AML-193 (cell line): ENCODE measurements around the gene FAF1.

Source experiments
- DNase-seq, 2 experiments: peaks; one replicate each; lab custom pipeline; 2025; lab: John Stamatoyannopoulos, UW

The FAF1 gene

GRCh38 chr1:50700621-50701020 is 259.4 kb downstream of the FAF1 start:
- DNase-seq: no peak

- no peak for DNase-seq
These were observed 259.9 kb downstream of the FAF1 start for GRCh38 chr1:50700214-50700613.

DNA sequence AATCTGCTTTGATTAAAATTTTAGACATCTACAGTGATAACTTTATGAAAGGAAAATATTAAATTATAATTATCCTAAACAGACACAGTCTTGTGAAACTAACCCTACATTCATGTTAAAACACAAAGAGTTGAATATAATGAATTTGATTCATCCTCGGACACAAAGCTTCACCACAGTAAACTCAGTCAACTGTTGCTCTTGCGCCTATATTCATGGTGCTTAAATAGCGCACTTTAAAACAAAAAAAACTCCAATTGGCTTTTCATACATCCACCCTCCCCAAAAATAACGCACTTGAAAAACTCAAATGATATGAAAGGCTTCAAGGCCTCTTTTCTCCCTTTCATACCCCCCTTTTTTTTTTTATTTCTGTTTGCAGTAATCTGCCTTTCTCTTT is 260.3 kb downstream of the FAF1 start:
- DNase-seq: no peak

- no peak for DNase-seq
These were observed 262.3 kb downstream of the FAF1 start for GRCh38 chr1:50697440-50698421.

DNA sequence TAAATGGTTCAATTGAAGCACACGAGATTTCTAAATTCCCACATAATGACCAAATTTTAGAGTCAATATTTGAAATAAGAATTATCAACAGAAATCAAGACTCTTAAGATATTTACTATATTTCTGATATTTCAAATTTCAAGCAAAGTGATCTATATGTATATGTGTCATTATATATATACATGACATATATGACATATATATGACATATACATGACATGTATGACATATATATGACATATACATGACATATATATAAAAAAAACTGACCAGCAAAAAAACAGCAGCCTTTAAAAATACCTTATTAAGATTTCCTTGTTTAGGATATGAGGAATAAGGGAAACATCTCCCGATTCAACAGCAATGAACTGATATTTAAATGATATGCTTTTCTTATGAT is 266.2 kb downstream of the FAF1 start:
- DNase-seq: no peak

GRCh38 chr1:50684185-50684584 is 275.9 kb downstream of the FAF1 start:
- DNase-seq: no peak

- DNase-seq: no peak
These were observed 278.1 kb downstream of the FAF1 start for GRCh38 chr1:50681931-50682330.

- no peak for DNase-seq
These were observed 292.2 kb downstream of the FAF1 start for GRCh38 chr1:50667710-50668356.

GRCh38 chr1:50667272-50667671 is 292.8 kb downstream of the FAF1 start:
- no peak for DNase-seq

GRCh38 chr1:50666849-50667248 is 293.2 kb downstream of the FAF1 start:
- no peak for DNase-seq

DNA sequence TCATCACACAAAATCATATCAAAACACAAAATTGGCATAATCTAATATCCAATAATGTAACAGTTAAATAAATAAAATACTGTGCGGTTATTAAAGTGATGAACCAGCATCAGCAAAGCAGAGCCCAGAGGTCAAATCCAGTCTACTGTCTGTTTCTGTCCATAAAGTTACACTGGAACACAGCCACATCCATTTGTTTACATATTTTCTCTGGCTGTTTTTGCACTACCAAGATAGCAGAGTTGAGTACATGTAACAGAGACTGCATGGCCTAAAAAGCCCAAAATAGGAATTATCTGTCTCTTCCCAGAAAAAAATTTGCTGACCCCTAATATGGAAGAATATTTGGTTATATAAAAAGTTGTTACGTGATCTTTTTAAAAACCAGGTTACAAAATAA is 294.7 kb downstream of the FAF1 start:
- no peak for DNase-seq

DNA sequence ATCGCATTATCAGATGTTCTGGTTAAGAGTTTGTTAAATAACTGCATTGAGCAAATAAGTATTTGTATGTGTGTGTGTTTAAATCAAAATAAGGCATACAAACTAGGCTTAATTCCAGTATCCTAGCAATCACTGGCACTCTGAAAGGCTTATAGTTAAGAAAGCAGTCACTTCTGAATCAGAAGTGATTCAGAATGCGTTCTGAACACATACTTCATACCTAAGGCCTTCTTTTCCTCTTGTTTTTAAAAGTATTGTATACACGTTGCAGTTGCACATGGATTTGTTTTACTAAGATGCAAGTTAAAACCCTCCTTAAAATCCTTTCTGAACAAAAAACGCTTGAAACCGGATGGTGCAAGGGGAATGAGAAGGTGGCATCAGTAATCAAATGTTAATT is 298.4 kb downstream of the FAF1 start:
- DNase-seq: no peak

DNA sequence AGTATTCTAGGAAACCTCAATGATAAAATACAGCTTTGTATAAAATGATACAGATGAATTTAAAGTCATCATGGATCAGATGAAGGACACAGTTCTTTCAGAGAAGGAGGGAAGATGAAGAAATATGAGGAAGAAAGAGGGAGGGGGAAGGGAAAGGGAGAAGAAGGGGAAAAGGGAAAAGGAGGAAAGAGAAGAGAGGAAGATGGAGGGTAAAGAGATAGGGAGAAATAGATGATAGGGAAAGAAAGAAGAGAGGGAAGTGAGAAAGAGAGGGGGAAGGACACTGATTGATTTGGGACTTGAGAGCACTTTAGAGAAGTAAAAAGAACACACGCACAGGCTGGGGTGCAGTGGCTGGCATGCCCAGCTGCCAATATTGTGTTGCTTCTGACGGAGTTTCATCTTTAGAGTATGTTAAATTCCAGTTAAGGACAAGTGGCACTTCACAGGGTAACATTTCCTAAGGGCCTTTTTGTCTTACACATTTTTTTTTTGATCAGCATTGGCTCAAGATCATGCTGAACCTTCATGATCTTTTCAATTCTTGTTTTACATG is 300.9 kb downstream of the FAF1 start:
- DNase-seq: no peak

DNA sequence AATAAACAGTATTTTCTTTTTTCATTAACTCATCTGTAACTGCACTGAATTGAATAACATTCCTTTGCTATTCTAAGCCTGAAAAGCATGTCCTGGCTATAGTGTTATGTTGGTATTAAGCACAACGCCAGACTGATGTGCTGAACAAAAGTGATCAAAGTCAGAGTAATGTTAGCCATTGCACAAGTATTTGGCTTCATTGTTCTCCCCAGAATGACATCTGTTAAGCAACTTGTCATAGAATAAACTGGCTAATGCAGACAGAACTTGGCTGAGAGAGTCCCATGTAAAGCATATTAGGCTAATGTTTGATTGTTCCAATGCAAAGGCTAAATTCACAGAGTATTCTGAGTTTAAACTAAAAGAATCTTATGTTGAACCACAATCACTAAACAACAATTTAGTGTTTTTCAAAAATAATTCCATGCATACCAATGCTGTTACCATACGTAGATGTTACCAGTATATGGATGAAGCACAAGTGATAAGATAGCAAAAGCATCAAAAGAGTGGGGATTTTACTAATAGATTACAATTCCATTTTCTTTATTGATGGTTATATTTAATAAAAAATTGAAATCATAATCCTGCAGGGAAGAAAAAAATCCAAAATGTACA is 301.5 kb downstream of the FAF1 start:
- DNase-seq: no peak

GRCh38 chr1:50656931-50657330 is 303.1 kb downstream of the FAF1 start:
- DNase-seq: no peak

DNA sequence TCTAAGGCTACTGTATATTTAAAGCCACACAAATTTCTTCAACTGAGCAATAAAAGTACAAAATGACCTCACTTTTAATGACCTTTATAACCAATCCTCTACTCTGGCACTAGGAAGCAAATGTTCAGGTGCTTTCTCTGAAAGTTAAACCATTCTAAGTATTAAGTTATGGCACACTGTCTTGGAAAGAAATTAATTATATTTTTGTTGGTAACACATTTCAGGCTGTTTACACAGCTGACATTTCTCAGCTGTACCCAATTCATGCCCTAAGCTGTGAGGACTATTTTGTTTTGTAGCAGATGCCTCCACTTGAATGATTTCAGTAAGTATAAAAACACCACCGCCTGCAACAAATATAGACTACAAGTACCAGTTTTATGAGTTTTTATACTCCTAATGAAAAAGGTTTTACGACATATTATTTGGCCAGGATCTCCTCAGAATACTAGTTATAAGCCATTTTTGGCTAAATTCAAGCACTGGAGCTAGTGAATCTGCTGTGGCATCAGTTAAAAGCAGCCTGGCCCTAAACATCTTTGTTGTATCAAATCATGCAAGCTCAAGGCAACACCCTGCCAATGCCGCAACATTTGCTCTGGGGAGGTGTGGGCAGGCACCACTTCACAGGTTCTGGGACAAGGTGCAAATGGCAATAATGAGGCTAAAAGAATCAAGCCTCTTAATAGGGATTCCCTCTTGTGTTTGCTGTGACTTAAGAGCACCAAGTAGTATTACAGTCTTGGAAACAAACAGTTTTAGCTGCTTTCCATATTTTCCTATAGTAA is 308.4 kb downstream of the FAF1 start:
- no peak for DNase-seq

DNA sequence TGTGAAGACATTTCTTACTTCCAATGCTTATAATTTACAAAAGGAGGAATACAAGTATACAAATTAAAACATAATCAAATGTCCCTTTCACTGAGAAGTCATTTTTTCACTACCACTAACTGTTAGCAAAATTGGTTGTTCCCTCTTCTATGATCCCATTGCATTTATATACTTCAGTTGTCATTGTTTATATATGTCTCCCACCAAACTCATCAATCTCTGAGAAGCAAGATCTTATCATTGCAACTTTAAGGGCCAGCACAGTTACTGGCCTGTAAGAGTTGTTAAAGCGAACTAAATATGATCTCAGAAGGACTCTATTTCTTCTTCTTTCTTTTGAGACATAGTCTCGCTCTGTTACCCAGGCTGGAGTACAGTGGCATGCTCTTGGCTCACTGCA is 313.5 kb downstream of the FAF1 start:
- no peak for DNase-seq

DNA sequence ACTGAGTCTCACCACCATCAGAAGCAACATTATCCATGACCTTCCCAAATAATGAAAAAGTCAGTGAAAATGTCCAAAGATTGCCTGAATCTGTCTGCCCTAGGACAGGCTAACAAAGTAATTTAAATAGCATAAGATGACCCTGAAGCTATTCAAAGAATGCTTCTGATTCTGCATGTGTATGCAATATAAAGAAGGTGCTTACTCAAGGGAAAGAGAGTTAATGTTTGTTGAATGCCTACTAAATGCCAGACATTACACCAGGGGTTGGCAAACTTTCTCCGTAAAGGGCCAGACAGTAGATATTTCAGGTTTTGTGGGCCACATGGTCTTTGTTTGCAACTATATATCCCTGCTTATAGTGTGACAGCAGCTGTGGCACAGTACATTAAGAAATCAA is 314.9 kb downstream of the FAF1 start:
- DNase-seq: no peak

DNA sequence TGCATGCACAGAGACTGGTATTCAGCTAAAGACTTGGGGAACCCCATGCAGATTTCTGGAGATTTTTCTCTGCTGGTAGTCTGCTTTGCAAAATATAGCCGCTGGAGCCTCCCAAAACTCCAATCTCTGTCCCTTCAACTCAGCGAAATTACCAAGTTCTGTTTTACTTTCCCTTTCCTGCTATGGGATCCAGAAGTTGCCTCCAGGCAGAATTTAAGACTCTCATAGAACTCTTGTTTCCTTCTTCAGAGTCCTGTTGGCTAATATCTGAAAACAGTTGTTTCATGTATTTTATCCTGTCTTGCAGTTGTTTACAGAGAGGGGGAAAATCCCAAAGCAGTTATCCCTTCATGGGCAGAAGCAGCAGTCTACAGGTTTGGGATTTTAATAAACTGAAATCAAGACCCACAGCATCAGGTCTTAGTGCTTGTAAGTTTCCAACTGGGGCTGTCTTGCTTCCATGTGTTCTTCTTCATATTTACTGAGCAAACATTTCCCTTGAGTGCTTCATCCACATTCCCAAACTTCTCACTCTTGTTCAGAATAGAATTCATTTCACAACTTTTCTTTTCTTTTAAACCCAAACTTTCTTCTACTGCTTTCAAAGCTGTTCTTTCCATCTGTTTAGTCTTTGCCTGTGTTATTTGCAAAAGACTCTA is 315.5 kb downstream of the FAF1 start:
- DNase-seq: no peak

DNA sequence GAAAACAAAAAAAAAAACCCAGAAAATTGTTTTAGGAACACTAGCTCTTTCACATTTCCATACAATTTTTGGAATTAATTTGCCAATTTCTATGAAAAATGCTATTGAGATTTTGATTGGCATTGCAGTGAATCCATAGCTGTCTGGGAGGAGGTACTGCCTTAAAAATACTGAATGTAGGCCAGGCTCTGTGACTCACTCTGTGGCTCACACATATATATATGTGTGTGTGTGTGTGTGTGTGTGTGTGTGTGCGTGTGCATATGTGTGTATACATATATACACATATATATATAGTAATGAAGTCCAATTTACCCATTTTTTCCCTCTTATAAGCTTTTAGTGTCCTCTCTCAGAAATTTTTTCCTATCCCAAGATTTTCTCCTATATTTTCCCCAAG is 322.6 kb downstream of the FAF1 start:
- no peak for DNase-seq

DNA sequence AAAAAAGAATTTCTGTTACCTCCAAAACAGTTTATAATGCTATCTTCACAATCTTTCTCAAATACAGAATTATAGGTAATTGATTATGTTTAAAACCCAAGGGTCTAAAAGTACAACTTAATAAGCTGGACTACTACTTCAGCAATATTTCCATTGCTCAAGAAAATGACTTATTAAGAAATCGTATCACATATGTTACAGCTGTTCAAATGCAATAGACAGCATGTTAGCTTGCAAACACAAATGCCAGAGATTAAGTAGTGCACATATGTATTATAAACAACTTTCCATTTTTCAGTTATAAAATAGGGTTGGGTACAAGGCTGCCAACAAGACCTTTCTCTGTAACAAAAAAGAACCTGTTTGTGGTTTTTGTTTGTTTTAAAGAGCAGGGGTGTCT is 325.8 kb downstream of the FAF1 start:
- DNase-seq: no peak
